ENCODE data around the gene TMED10.

DNA sequence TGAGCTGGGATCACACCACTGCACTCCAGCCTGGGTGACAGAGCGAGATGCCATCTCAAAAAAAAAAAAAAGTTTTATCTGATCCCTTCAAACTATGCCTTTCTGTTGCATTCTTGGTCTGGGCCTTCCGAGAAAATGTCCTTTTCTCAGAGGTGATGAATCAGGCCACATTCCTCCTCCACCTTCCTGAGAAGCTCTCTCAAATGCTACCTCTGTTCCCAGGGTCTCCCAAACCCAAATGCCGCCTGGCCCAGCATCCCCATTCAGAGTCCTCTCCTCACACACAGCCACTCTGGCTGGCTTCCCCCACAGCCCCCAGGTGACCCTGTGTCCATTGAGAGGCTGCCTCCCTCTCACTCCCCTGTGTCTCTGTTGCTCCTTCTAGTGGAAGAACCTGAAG lies 19.7 kb upstream of the TMED10 start:
- TF ChIP-seq NFYB (CRISPR knock-in tag; IDR thresholded peaks at IDR 0.05): no peak
- TF ChIP-seq POLR2AphosphoS5 (IDR thresholded peaks at IDR 0.05; ENCODE audit: low read depth, low read length): no peak
- no peak for TF ChIP-seq ZNF224 (CRISPR knock-in tag; IDR thresholded peaks at IDR 0.05)
- no peak for TF ChIP-seq ZKSCAN5 (CRISPR knock-in tag; IDR thresholded peaks at IDR 0.05)
- TF ChIP-seq CCDC6 (CRISPR knock-in tag; IDR thresholded peaks at IDR 0.05): no peak
- TF ChIP-seq, protein P1, sequence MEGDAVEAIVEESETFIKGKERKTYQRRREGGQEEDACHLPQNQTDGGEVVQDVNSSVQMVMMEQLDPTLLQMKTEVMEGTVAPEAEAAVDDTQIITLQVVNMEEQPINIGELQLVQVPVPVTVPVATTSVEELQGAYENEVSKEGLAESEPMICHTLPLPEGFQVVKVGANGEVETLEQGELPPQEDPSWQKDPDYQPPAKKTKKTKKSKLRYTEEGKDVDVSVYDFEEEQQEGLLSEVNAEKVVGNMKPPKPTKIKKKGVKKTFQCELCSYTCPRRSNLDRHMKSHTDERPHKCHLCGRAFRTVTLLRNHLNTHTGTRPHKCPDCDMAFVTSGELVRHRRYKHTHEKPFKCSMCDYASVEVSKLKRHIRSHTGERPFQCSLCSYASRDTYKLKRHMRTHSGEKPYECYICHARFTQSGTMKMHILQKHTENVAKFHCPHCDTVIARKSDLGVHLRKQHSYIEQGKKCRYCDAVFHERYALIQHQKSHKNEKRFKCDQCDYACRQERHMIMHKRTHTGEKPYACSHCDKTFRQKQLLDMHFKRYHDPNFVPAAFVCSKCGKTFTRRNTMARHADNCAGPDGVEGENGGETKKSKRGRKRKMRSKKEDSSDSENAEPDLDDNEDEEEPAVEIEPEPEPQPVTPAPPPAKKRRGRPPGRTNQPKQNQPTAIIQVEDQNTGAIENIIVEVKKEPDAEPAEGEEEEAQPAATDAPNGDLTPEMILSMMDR (CRISPR knock-in tag; IDR thresholded peaks at IDR 0.05): no peak
- TF ChIP-seq, protein P2, sequence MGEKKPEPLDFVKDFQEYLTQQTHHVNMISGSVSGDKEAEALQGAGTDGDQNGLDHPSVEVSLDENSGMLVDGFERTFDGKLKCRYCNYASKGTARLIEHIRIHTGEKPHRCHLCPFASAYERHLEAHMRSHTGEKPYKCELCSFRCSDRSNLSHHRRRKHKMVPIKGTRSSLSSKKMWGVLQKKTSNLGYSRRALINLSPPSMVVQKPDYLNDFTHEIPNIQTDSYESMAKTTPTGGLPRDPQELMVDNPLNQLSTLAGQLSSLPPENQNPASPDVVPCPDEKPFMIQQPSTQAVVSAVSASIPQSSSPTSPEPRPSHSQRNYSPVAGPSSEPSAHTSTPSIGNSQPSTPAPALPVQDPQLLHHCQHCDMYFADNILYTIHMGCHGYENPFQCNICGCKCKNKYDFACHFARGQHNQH (CRISPR knock-in tag; IDR thresholded peaks at IDR 0.05): no peak
